Ovary (tissue), 3 donors: ENCODE measurements around the gene CLEC11A.

ENCODE experiments used
- EP300 ChIP-seq: sonication (generic); formaldehyde crosslinking; IDR thresholded peaks from one replicate; pipeline ENCODE4 v1.6.1; 2017; ENCODE audit warnings: antibody characterized with exemption
- POLR2A ChIP-seq: fragments of 450-650 bp; IDR thresholded peaks from one replicate; pipeline ENCODE4 v1.6.1; 2017; ENCODE audit warnings: antibody characterized with exemption, mild to moderate bottlenecking, moderate library complexity
- TF ChIP-seq, protein P1 (sequence below), 3 donors: fragments of 450-650 bp in 2 of 3; fragments of 200-600 bp in 1 of 3; IDR thresholded peaks; one replicate each; pipeline versions ENCODE4 v1.5.1 to v1.8.0; 2016 to 2022; ENCODE audit warnings: antibody characterized with exemption in 3 of 3, mild to moderate bottlenecking in 1 of 3
- donor health status: DM: no; HTN: no; CAD: no.

GRCh38 chr19:50741179-50741933 lies 18.2 kb downstream of the CLEC11A start:
- TF ChIP-seq EP300 = no peak
- TF ChIP-seq POLR2A = no peak
- TF ChIP-seq, protein P1, sequence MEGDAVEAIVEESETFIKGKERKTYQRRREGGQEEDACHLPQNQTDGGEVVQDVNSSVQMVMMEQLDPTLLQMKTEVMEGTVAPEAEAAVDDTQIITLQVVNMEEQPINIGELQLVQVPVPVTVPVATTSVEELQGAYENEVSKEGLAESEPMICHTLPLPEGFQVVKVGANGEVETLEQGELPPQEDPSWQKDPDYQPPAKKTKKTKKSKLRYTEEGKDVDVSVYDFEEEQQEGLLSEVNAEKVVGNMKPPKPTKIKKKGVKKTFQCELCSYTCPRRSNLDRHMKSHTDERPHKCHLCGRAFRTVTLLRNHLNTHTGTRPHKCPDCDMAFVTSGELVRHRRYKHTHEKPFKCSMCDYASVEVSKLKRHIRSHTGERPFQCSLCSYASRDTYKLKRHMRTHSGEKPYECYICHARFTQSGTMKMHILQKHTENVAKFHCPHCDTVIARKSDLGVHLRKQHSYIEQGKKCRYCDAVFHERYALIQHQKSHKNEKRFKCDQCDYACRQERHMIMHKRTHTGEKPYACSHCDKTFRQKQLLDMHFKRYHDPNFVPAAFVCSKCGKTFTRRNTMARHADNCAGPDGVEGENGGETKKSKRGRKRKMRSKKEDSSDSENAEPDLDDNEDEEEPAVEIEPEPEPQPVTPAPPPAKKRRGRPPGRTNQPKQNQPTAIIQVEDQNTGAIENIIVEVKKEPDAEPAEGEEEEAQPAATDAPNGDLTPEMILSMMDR (IDR thresholded peaks at IDR 0.05) = no peak
